NCI-H2196 (cell line): ENCODE data around the gene OR10G7.
"Not testable (repeated sequence)": the region's sequence is repeated elsewhere in the genome, so short reads cannot be mapped to it uniquely, and the experiment has no call there.

Experiments used
- DNase-seq: peaks from one replicate; lab custom pipeline; 2025; ENCODE audit not compliant: unreplicated experiment; lab: John Stamatoyannopoulos, UW

The OR10G7 gene

GRCh38 chr11:124043420-124043819, 2.3 kb upstream of the OR10G7 start:
- DNase-seq: no peak

GRCh38 chr11:124039557-124039956, 1.6 kb downstream of the OR10G7 start:
- DNase-seq: no peak

- no peak for DNase-seq
Measured at GRCh38 chr11:124036666-124037065, 4.5 kb downstream of the OR10G7 start.

- no peak for DNase-seq
Measured at GRCh38 chr11:124026498-124026897, 14.6 kb downstream of the OR10G7 start, which contains the start of gene OR10G8. OR10G8 (plus strand) TSS chr11:124026798; CDS start chr11:124029623, 2,825 bp downstream.

GRCh38 chr11:124015837-124016236, 25.3 kb downstream of the OR10G7 start:
- DNase-seq: not testable (repeated sequence)

GRCh38 chr11:124012697-124013096, 28.4 kb downstream of the OR10G7 start, which contains the start of gene OR10G4:
OR10G4 (plus strand) TSS chr11:124012997; CDS start chr11:124015575, 2,578 bp downstream.
- DNase-seq: no peak

GRCh38 chr11:123995119-123995518, 46.0 kb downstream of the OR10G7 start, which contains the start of gene OR10G6:
OR10G6 (minus strand) TSS chr11:123995161; CDS start chr11:123995161, 0 bp downstream.
- no peak for DNase-seq
